Neural progenitor cell (in vitro differentiated cells): ENCODE data around the gene ZBTB8OS. TPM values are rescaled to one million over a fixed set of nuclear protein-coding genes. Genes with fewer than 3 reads are reported as not detected.

Source experiments
- DNase-seq: peaks from one replicate; pipeline ENCODE4 v3.0.0-alpha.2; 2016; ENCODE audit warnings: low spot score
- H2AFZ ChIP-seq: fragments of 200-600 bp; sonication (generic); replicated peaks from 2 replicates; pipeline ENCODE4 v1.6.1; 2016; ENCODE audit warnings: antibody characterized with exemption
- H3F3A ChIP-seq: fragments of 200-600 bp; sonication (generic); 2 replicates; pipeline ENCODE4 v1.6.1; 2016; ENCODE audit warnings: antibody characterized with exemption, low read depth
- H3K27ac ChIP-seq: fragments of 200-600 bp; sonication (generic); 2 replicates; pipeline ENCODE4 v1.5.1; 2016; ENCODE audit warnings: mild to moderate bottlenecking
- H3K27me3 ChIP-seq: fragments of 200-600 bp; sonication (generic); 2 replicates; pipeline ENCODE4 v1.6.1; 2016; ENCODE audit warnings: mild to moderate bottlenecking, moderate library complexity
- H3K36me3 ChIP-seq: fragments of 200-600 bp; sonication (generic); 2 replicates; pipeline ENCODE4 v1.5.1; 2016
- H3K4me1 ChIP-seq: fragments of 200-600 bp; sonication (generic); 2 replicates; pipeline ENCODE4 v1.6.1; 2016; ENCODE audit warnings: mixed run types
- H3K4me2 ChIP-seq: fragments of 200-600 bp; sonication (generic); 2 replicates; pipeline ENCODE4 v1.6.1; 2016
- H3K4me3 ChIP-seq: fragments of 200-600 bp; sonication (generic); 2 replicates; pipeline ENCODE4 v1.5.1; 2016
- H3K79me2 ChIP-seq: fragments of 200-600 bp; sonication (generic); 2 replicates; pipeline ENCODE4 v1.6.1; 2016; ENCODE audit warnings: low read depth
- H3K9ac ChIP-seq: fragments of 200-600 bp; sonication (generic); 2 replicates; pipeline ENCODE4 v1.6.1; 2016
- H3K9me3 ChIP-seq: fragments of 200-600 bp; sonication (generic); 2 replicates; pipeline ENCODE4 v1.5.1; 2016; ENCODE audit warnings: low read depth
- H4K20me1 ChIP-seq: fragments of 200-600 bp; sonication (generic); 2 replicates; pipeline ENCODE4 v1.6.1; 2016; ENCODE audit warnings: low read depth
- H3K27ac Mint-ChIP-seq: 3 replicates; pipeline ENCODE4 v1.8.0; 2021; ENCODE audit warnings: mixed read lengths
- H3K27me3 Mint-ChIP-seq: 2 replicates; pipeline ENCODE4 v1.8.0; 2022; ENCODE audit warnings: low read depth, mild to moderate bottlenecking, inconsistent platforms, moderate library complexity, mixed read lengths; ENCODE audit not compliant: insufficient read depth
- H3K36me3 Mint-ChIP-seq: 3 replicates; pipeline ENCODE4 v1.8.0; 2021; ENCODE audit warnings: mixed read lengths
- H3K4me1 Mint-ChIP-seq: 3 replicates; pipeline ENCODE4 v1.8.0; 2021; ENCODE audit warnings: mixed read lengths
- H3K4me3 Mint-ChIP-seq: 3 replicates; pipeline ENCODE4 v1.8.0; 2021; ENCODE audit warnings: mild to moderate bottlenecking, moderate library complexity, mixed read lengths
- H3K9me3 Mint-ChIP-seq: 3 replicates; pipeline ENCODE4 v1.8.0; 2020; ENCODE audit warnings: mixed read lengths
- CTCF ChIP-seq: fragments of 200-600 bp; sonication (generic); IDR thresholded peaks from 2 replicates; pipeline ENCODE4 v1.5.1; 2017; ENCODE audit warnings: antibody characterized with exemption, mild to moderate bottlenecking
- EZH2 ChIP-seq: fragments of 200-600 bp; sonication (generic); IDR thresholded peaks from 2 replicates; pipeline ENCODE4 v1.6.1; 2017; ENCODE audit warnings: antibody characterized with exemption, mild to moderate bottlenecking, moderate library complexity
- EZH2phosphoT487 ChIP-seq: fragments of 200-600 bp; sonication (generic); IDR thresholded peaks from 2 replicates; pipeline ENCODE4 v1.6.1; 2017; ENCODE audit warnings: antibody characterized with exemption
- total RNA-seq: library from RNA; depleted of rRNA; stranded (reverse); fragments of >200 nt; gene quantifications from 2 replicates; pipeline ENCODE4 v1.2.3, GENCODE V29; 2015; ENCODE audit warnings: low replicate concordance

The ZBTB8OS gene
- total RNA-seq, 1 donor from 2014 or later: 59.8 TPM

DNA sequence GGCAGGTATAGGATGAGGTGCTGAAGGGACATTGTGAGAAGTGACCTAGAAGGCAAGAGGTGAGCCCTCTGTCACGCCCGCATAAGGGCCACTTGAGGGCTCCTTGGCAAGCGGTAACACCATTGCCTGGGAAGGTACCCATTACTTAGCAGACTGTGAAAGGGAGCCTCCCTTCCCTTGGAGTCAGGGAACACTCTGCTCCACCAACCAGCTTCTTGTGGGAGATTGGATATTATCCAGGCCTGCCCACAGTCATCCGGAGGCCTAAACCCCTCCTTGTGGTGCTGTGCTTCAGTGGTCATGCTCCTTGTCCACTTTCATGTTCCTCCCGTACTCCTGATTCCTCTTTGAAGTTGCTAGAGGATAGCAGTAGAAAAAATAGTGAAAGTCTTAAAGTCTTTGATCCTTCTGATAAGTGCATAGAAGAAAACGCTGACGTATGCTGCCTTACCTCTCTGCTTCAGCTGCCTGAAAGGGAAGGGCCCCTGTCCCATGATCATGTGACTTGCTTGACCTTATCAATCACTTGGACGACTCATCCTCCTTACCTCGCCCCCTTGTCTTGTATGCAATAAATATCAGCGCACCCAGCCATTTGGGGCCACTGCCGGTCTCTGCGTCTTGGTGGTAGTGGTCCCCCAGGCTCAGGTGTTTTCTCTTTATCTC lies 16.7 kb upstream of the ZBTB8OS start:
- H3K27me3 Mint-ChIP-seq: peaks cover 4% of the 10 kb centered on the region
- no peak overlapping the region for H3K27ac Mint-ChIP-seq
- Histone ChIP-seq H3K36me3 (peaks cover 26% of the 10 kb centered on the region), H4K20me1 (peaks cover 31% of the 10 kb centered on the region), H3F3A (peaks cover 24% of the 10 kb centered on the region), H3K4me2 (no peak overlapping the region), H3K4me1 (no peaks in the 10 kb centered on the region), H3K27me3 (no peaks in the 10 kb centered on the region), H2AFZ (no peak overlapping the region), H3K79me2 (peaks cover 68% of the 10 kb centered on the region), H3K4me3 (no peak overlapping the region), H3K9me3 (no peaks in the 10 kb centered on the region), H3K27ac (no peak overlapping the region), H3K9ac (no peak overlapping the region)
- no peak for DNase-seq
- TF ChIP-seq CTCF: no peak
- TF ChIP-seq EZH2: no peak
- no peak for TF ChIP-seq EZH2phosphoT487
- peaks cover 44% of the 10 kb centered on the region for H3K36me3 Mint-ChIP-seq
- H3K9me3 Mint-ChIP-seq: no peaks in the 10 kb centered on the region
- no peaks in the 10 kb centered on the region for H3K4me1 Mint-ChIP-seq
- no peak overlapping the region for H3K4me3 Mint-ChIP-seq

DNA sequence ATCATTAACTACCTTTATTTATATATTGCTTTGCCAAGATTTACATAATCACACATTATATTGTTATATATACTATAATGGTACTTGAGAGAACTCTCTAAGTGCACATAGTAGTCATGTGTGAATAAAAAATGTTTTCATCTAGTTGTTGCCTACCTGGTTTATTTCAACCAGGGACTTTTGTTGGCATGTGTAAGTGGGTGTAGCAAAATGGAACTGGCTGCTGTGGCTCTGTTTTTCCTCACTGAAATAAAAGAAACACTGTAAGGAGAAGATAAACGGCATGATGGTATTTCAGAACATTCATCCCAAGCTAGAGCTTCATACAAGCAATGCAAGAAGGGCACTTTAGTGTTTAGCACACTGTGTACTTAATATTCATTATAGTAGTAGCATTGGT lies 15.6 kb upstream of the ZBTB8OS start:
- Mint-ChIP-seq H3K4me1 (no peaks in the 10 kb centered on the region), H3K27me3 (peaks cover 4% of the 10 kb centered on the region), H3K4me3 (no peak overlapping the region), H3K27ac (no peak overlapping the region), H3K36me3 (peaks cover 43% of the 10 kb centered on the region), H3K9me3 (peaks cover 2% of the 10 kb centered on the region)
- Histone ChIP-seq H3K36me3 (peaks cover 26% of the 10 kb centered on the region), H3K79me2 (peaks cover 78% of the 10 kb centered on the region), H3K4me1 (no peaks in the 10 kb centered on the region), H3K27ac (no peak overlapping the region), H3K27me3 (no peaks in the 10 kb centered on the region), H2AFZ (no peak overlapping the region), H3K9ac (no peak overlapping the region), H4K20me1 (peaks cover 28% of the 10 kb centered on the region), H3K4me2 (no peak overlapping the region), H3K4me3 (no peak overlapping the region), H3F3A (peaks cover 22% of the 10 kb centered on the region), H3K9me3 (no peaks in the 10 kb centered on the region)
- TF ChIP-seq CTCF (no peak), EZH2 (no peak), EZH2phosphoT487 (no peak)
- no peak for DNase-seq

DNA sequence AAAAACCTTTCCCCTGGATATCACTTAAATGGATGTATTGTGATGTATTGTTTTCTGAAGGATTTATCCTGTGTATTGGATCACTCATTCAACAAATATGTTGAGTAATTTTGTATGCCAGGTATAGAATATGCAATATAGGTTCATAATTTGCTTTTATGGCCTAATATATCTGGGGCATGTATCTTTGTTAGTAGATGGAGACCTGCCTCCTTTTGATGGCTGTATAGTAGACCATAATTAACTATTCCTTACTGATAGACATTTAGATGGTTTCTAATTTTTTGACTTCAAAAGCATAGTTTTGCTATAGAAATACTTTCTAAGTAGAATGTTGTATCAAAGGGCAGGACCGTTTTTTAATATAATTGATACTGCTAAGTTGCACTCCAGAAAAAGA lies 9.2 kb upstream of the ZBTB8OS start:
- peaks cover 57% of the 10 kb centered on the region for H3F3A ChIP-seq
- no peak overlapping the region for H3K27ac ChIP-seq
- no peak for DNase-seq
- peaks cover 98% of the 10 kb centered on the region for H3K79me2 ChIP-seq
- H4K20me1 ChIP-seq: peaks cover 48% of the 10 kb centered on the region
- H3K4me2 ChIP-seq: no peak overlapping the region
- peaks cover 39% of the 10 kb centered on the region for H3K36me3 ChIP-seq
- Mint-ChIP-seq H3K27ac (no peak overlapping the region), H3K36me3 (peaks cover 51% of the 10 kb centered on the region), H3K4me1 (peaks cover 9% of the 10 kb centered on the region), H3K4me3 (no peak overlapping the region), H3K27me3 (peaks cover 8% of the 10 kb centered on the region), H3K9me3 (peaks cover 2% of the 10 kb centered on the region)
- H3K27me3 ChIP-seq: no peaks in the 10 kb centered on the region
- no peak overlapping the region for H3K9ac ChIP-seq
- H2AFZ ChIP-seq: no peak overlapping the region
- peaks cover 7% of the 10 kb centered on the region for H3K4me1 ChIP-seq
- H3K4me3 ChIP-seq: no peak overlapping the region
- no peaks in the 10 kb centered on the region for H3K9me3 ChIP-seq
- TF ChIP-seq CTCF (no peak), EZH2 (no peak), EZH2phosphoT487 (no peak)
